Mesendoderm (in vitro differentiated cells): Measurements from ENCODE around the gene MYO1C.

Experiments used
- DNase-seq: peaks from one replicate; pipeline ENCODE4 v3.0.0; 2013
- H2AK5ac ChIP-seq: 2 replicates; pipeline ENCODE4 v1.6.1; 2013; ENCODE audit warnings: low read length, inconsistent platforms
- H2BK120ac ChIP-seq: 2 replicates; pipeline ENCODE4 v1.6.1; 2013; ENCODE audit warnings: low read depth, mild to moderate bottlenecking, low read length, moderate library complexity, mixed read lengths
- H2BK15ac ChIP-seq: replicated peaks from 2 replicates; pipeline ENCODE4 v1.6.1; 2013; ENCODE audit warnings: low read depth, mild to moderate bottlenecking, moderate library complexity
- H2BK5ac ChIP-seq: 2 replicates; pipeline ENCODE4 v1.6.1; 2013; ENCODE audit warnings: low read length, inconsistent platforms
- H3K18ac ChIP-seq: 2 replicates; pipeline ENCODE4 v1.6.1; 2013; ENCODE audit warnings: mild to moderate bottlenecking, low read length, mixed read lengths
- H3K23ac ChIP-seq: one replicate; pipeline ENCODE4 v1.6.1; 2013; ENCODE audit warnings: low read length
- H3K27ac ChIP-seq: 2 replicates; pipeline ENCODE4 v1.5.1; 2013; ENCODE audit warnings: low read depth, mild to moderate bottlenecking, inconsistent platforms, low read length, moderate library complexity
- H3K27me3 ChIP-seq: 2 replicates; pipeline ENCODE4 v1.6.1; 2013; ENCODE audit warnings: low read length, control low read depth, mild to moderate bottlenecking, inconsistent platforms; ENCODE audit not compliant: insufficient read depth, poor library complexity
- H3K36me3 ChIP-seq: 2 replicates; pipeline ENCODE4 v1.6.1; 2013; ENCODE audit warnings: low read length, inconsistent platforms; ENCODE audit not compliant: control insufficient read depth, insufficient read depth
- H3K4ac ChIP-seq: one replicate; pipeline ENCODE4 v1.6.1; 2013; ENCODE audit warnings: low read depth, mild to moderate bottlenecking, low read length, moderate library complexity
- H3K4me1 ChIP-seq: 2 replicates; pipeline ENCODE4 v1.6.1; 2013; ENCODE audit warnings: low read depth, low read length, inconsistent platforms; ENCODE audit not compliant: control insufficient read depth
- H3K4me2 ChIP-seq: 2 replicates; pipeline ENCODE4 v1.6.1; 2013; ENCODE audit warnings: low read length
- H3K4me3 ChIP-seq: 2 replicates; pipeline ENCODE4 v1.5.1; 2013; ENCODE audit warnings: mild to moderate bottlenecking, low read length
- H3K56ac ChIP-seq: one replicate; pipeline ENCODE4 v1.6.1; 2013; ENCODE audit warnings: low read length
- H3K79me1 ChIP-seq: 2 replicates; pipeline ENCODE4 v1.6.1; 2013; ENCODE audit warnings: low read length, inconsistent platforms
- H3K79me2 ChIP-seq: 2 replicates; pipeline ENCODE4 v1.6.1; 2013; ENCODE audit warnings: mild to moderate bottlenecking, low read length; ENCODE audit not compliant: control insufficient read depth, insufficient read depth
- H3K9ac ChIP-seq: 2 replicates; pipeline ENCODE4 v1.6.1; 2013; ENCODE audit warnings: low read length, inconsistent platforms
- H4K5ac ChIP-seq: one replicate; pipeline ENCODE4 v1.6.1; 2013; ENCODE audit warnings: low read length
- H4K8ac ChIP-seq: one replicate; pipeline ENCODE4 v1.6.1; 2013; ENCODE audit warnings: low read depth, mild to moderate bottlenecking, control low read depth, low read length, moderate library complexity
- WGBS: extraction: QIAGEN DNeasy Blood & Tissue Kit; methylation state at CpG from one replicate; pipeline ENCODE4 v1.1.7; 2013; ENCODE audit warnings: low lambda C conversion rate, missing lambda C conversion rate; ENCODE audit not compliant: insufficient coverage; ENCODE audit errors: extremely low coverage; 5-methylcytosine and 5-hydroxymethylcytosine counted together

MYO1C gene

DNA sequence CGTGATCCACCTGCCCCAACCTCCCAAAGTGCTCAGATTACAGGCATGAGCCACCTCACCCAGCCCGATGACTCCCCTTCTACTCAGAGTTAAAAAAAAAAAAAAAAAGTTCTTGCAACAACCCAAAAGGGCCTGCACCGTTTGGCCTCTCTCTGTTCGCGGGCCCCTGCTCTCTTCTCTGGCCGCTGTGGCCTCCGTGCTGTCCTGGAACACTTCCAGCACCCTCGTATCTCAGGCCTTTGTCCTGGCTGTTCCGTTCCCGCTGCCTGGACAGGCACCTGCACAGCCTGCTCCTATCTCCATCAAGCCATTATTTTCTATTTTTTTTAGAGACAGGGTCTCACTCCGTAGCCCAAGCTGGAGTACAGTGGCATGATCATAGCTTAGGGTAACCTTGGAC, 10.8 kb downstream of the MYO1C start:
- Histone ChIP-seq H3K79me2 (no peaks in the 10 kb centered on the region), H2BK120ac (no peak overlapping the region), H3K36me3 (peaks cover 11% of the 10 kb centered on the region), H3K9ac (no peak overlapping the region), H3K4me2 (no peak overlapping the region), H3K27ac (no peak overlapping the region), H3K23ac (no peak overlapping the region), H2BK15ac (no peak overlapping the region), H2AK5ac (no peak overlapping the region), H2BK5ac (no peak overlapping the region), H4K8ac (no peak overlapping the region), H3K56ac (no peak overlapping the region), H3K4ac (no peak overlapping the region), H3K79me1 (no peaks in the 10 kb centered on the region), H3K18ac (no peak overlapping the region), H3K4me1 (no peaks in the 10 kb centered on the region), H4K5ac (no peak overlapping the region), H3K4me3 (no peak overlapping the region), H3K27me3 (no peaks in the 10 kb centered on the region)
- no peak for DNase-seq
- no CpG with 5 or more reads among the region's 11 CpGs for WGBS

GRCh38 chr17:1480747-1481465, 11.6 kb downstream of the MYO1C start:
- H3K18ac ChIP-seq: no peak overlapping the region
- no peak for DNase-seq
- no peaks in the 10 kb centered on the region for H3K4me1 ChIP-seq
- no peaks in the 10 kb centered on the region for H3K79me2 ChIP-seq
- H3K79me1 ChIP-seq: no peaks in the 10 kb centered on the region
- H3K4me3 ChIP-seq: no peak overlapping the region
- no peak overlapping the region for H3K4me2 ChIP-seq
- H4K5ac ChIP-seq: no peak overlapping the region
- H2BK120ac ChIP-seq: no peak overlapping the region
- no peaks in the 10 kb centered on the region for H3K27me3 ChIP-seq
- no peak overlapping the region for H2AK5ac ChIP-seq
- no peak overlapping the region for H3K27ac ChIP-seq
- H3K36me3 ChIP-seq: peaks cover 11% of the 10 kb centered on the region
- WGBS: no CpG with 5 or more reads among the region's 18 CpGs
- no peak overlapping the region for H3K9ac ChIP-seq
- no peak overlapping the region for H3K56ac ChIP-seq
- H3K4ac ChIP-seq: no peak overlapping the region
- no peak overlapping the region for H2BK15ac ChIP-seq
- H3K23ac ChIP-seq: no peak overlapping the region
- H2BK5ac ChIP-seq: no peak overlapping the region
- no peak overlapping the region for H4K8ac ChIP-seq

GRCh38 chr17:1478418-1478817, 14.1 kb downstream of the MYO1C start:
- H2BK120ac ChIP-seq: no peak overlapping the region
- H3K23ac ChIP-seq: no peak overlapping the region
- H3K79me1 ChIP-seq: no peaks in the 10 kb centered on the region
- no peak overlapping the region for H3K4ac ChIP-seq
- no peak overlapping the region for H3K18ac ChIP-seq
- H3K4me3 ChIP-seq: no peak overlapping the region
- H2BK15ac ChIP-seq: no peak overlapping the region
- no peaks in the 10 kb centered on the region for H3K4me1 ChIP-seq
- no peak overlapping the region for H2AK5ac ChIP-seq
- no peak overlapping the region for H3K56ac ChIP-seq
- no peaks in the 10 kb centered on the region for H3K27me3 ChIP-seq
- H3K4me2 ChIP-seq: no peak overlapping the region
- no peak overlapping the region for H3K9ac ChIP-seq
- peaks cover 11% of the 10 kb centered on the region for H3K36me3 ChIP-seq
- no peak overlapping the region for H2BK5ac ChIP-seq
- WGBS: no CpG with 5 or more reads among the region's 26 CpGs
- no peak overlapping the region for H4K5ac ChIP-seq
- no peak overlapping the region for H4K8ac ChIP-seq
- H3K79me2 ChIP-seq: no peaks in the 10 kb centered on the region
- H3K27ac ChIP-seq: no peak overlapping the region
- no peak for DNase-seq

- Histone ChIP-seq H2BK15ac (no peak overlapping the region), H4K8ac (no peak overlapping the region), H3K56ac (no peak overlapping the region), H3K27ac (no peak overlapping the region), H3K23ac (no peak overlapping the region), H3K9ac (no peak overlapping the region), H3K4me1 (no peaks in the 10 kb centered on the region), H3K4me3 (no peak overlapping the region), H2BK120ac (no peak overlapping the region), H2BK5ac (no peak overlapping the region), H3K79me2 (no peaks in the 10 kb centered on the region), H3K18ac (no peak overlapping the region), H3K4ac (no peak overlapping the region), H3K4me2 (no peak overlapping the region), H3K79me1 (no peaks in the 10 kb centered on the region), H3K36me3 (peaks cover 8% of the 10 kb centered on the region), H3K27me3 (no peaks in the 10 kb centered on the region), H2AK5ac (no peak overlapping the region), H4K5ac (no peak overlapping the region)
- DNase-seq: no peak
- WGBS: no CpG with 5 or more reads among the region's 15 CpGs
These were observed 17.1 kb downstream of the MYO1C start for GRCh38 chr17:1475321-1475854.

DNA sequence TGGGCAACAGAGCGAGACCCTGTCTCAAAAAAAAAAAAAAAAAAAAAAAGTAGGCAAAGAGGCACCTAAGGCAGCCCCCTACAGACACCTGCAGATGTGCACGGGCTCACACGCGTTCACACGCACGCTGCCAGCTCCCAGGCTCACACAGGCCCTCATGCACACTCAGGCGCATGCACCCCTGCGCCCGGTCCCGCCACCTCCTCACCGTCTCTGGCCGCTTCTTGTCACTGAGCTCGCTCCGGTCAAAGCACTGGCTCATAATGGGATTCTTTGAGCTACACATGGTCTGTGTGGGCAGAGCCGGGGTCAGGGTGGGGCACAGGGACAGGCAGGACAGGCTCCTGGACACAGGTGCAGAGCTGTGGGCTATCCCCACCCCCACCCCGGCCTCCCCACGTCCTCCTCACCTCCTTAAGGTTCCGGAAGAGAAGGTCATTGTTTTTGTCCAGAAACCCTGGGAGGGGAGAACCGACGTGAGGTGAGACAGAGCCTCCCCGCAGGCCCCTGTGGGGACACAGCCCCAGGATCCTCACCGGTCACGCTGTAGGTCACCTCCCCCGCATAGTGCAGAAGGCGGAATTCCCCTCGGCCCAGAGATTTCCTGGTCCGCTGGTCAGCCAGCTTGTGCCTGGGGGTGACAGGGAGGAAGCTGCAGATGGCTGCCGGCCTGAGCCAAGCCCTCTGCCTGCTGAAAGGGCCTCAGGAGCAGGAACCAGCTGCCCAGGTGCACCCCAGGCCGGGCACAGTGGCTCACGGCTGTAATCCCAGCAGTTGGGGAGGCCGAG, 17.9 kb downstream of the MYO1C start:
- H2BK120ac ChIP-seq: no peak overlapping the region
- H3K18ac ChIP-seq: no peak overlapping the region
- no peak overlapping the region for H3K4me3 ChIP-seq
- H3K79me2 ChIP-seq: no peaks in the 10 kb centered on the region
- H3K4me1 ChIP-seq: no peaks in the 10 kb centered on the region
- no peak for DNase-seq
- no peaks in the 10 kb centered on the region for H3K79me1 ChIP-seq
- H2BK5ac ChIP-seq: no peak overlapping the region
- peaks cover 8% of the 10 kb centered on the region for H3K36me3 ChIP-seq
- H3K9ac ChIP-seq: no peak overlapping the region
- no peak overlapping the region for H3K4me2 ChIP-seq
- no peak overlapping the region for H2BK15ac ChIP-seq
- no peak overlapping the region for H3K56ac ChIP-seq
- no peak overlapping the region for H4K5ac ChIP-seq
- no peak overlapping the region for H2AK5ac ChIP-seq
- no peak overlapping the region for H4K8ac ChIP-seq
- no peak overlapping the region for H3K4ac ChIP-seq
- no peak overlapping the region for H3K23ac ChIP-seq
- no CpG with 5 or more reads among the region's 31 CpGs for WGBS
- no peaks in the 10 kb centered on the region for H3K27me3 ChIP-seq
- no peak overlapping the region for H3K27ac ChIP-seq
